ENCODE results near the gene FN3KRP. TPM values are rescaled to one million over a fixed set of nuclear protein-coding genes. Genes with fewer than 3 reads are reported as not detected.
A peak's percentile ranks its signal among the peaks of the same experiment; 100 is the strongest.

The FN3KRP gene
- total and polyA plus RNA-seq, 2 of the 13 experiments (the other 11 are each of a cell fraction or from before 2014, with no cell fraction given), result 22.4 to 28.2 TPM

- no peak for TF ChIP-seq ZNF674 (CRISPR knock-in tag; IDR thresholded peaks at IDR 0.05; ENCODE audit: low read depth)
- no peak for TF ChIP-seq CAMTA2 (CRISPR knock-in tag; IDR thresholded peaks at IDR 0.05; ENCODE audit: borderline replicate concordance)
- TF ChIP-seq ISX (CRISPR knock-in tag; conservative IDR thresholded peaks at IDR 0.05), result no peak
- TF ChIP-seq DRAP1 (CRISPR knock-in tag; IDR thresholded peaks at IDR 0.05), result no peak
- no peak for TF ChIP-seq ZNF253 (CRISPR knock-in tag; IDR thresholded peaks at IDR 0.05; ENCODE audit: borderline replicate concordance)
- TF ChIP-seq ZNF101 (CRISPR knock-in tag; IDR thresholded peaks at IDR 0.05; ENCODE audit: borderline replicate concordance, low read depth), result no peak
- TF ChIP-seq HNF4G (IDR thresholded peaks at IDR 0.05; ENCODE audit: borderline replicate concordance, low read depth, low read length), result no peak
- no peak for TF ChIP-seq HNF4G (CRISPR knock-in tag; IDR thresholded peaks at IDR 0.05; ENCODE audit: borderline replicate concordance, low read depth)
- TF ChIP-seq SNRNP70 (IDR thresholded peaks at IDR 0.05; ENCODE audit: low read depth, low read length), result no peak
- peak; percentile 95 for TF ChIP-seq ZBTB33 (CRISPR knock-in tag; IDR thresholded peaks at IDR 0.05)
- no peak for TF ChIP-seq FOSL2 (CRISPR knock-in tag; IDR thresholded peaks at IDR 0.05)
- no peak for TF ChIP-seq ZKSCAN8 (CRISPR knock-in tag; IDR thresholded peaks at IDR 0.05; ENCODE audit: borderline replicate concordance)
- no peak for TF ChIP-seq ZBTB34 (CRISPR knock-in tag; IDR thresholded peaks at IDR 0.05)
- no peak for TF ChIP-seq NR2F1 (CRISPR knock-in tag; IDR thresholded peaks at IDR 0.05)
- 0 out of 2 replicates have a peak, but pooled peaks have one; percentile 27 for TF ChIP-seq SAFB2 (CRISPR knock-in tag; IDR thresholded peaks at IDR 0.05; ENCODE audit: borderline replicate concordance, low read depth)
- no peak for TF ChIP-seq ISL2 (CRISPR knock-in tag; IDR thresholded peaks at IDR 0.05)
- TF ChIP-seq ZNF367 (CRISPR knock-in tag; IDR thresholded peaks at IDR 0.05; ENCODE audit: borderline replicate concordance), result no peak
- no peak for TF ChIP-seq HNF4A (CRISPR knock-in tag; IDR thresholded peaks at IDR 0.05)
- no peak for TF ChIP-seq ZBTB8A (CRISPR knock-in tag; IDR thresholded peaks at IDR 0.05; ENCODE audit: borderline replicate concordance, low read depth)
- no peak for TF ChIP-seq MATR3 (CRISPR knock-in tag; IDR thresholded peaks at IDR 0.05)
- no peak for TF ChIP-seq ATRX (CRISPR knock-in tag; IDR thresholded peaks at IDR 0.05; ENCODE audit: borderline replicate concordance)
- TF ChIP-seq ZKSCAN1 (IDR thresholded peaks at IDR 0.05; ENCODE audit: low read length), result no peak
- TF ChIP-seq ERF (CRISPR knock-in tag; IDR thresholded peaks at IDR 0.05), result no peak
- no peak for TF ChIP-seq ZNF326 (CRISPR knock-in tag; IDR thresholded peaks at IDR 0.05; ENCODE audit: borderline replicate concordance)
- TF ChIP-seq CREB3 (CRISPR knock-in tag; IDR thresholded peaks at IDR 0.05), result no peak
- TF ChIP-seq ZBTB20 (CRISPR knock-in tag; IDR thresholded peaks at IDR 0.05; ENCODE audit: borderline replicate concordance, low read depth), result no peak
These were observed 19.3 kb upstream of the FN3KRP start (continued) for GRCh38 chr17:82696916-82697807.
